ENCODE measurements around the gene CNOT2. TPM values are rescaled to one million over a fixed set of nuclear protein-coding genes. Genes with fewer than 3 reads are reported as not detected.

Gene CNOT2
- total RNA-seq, 2 donors from 2014 or later, result 96.2 to 96.5 TPM

DNA sequence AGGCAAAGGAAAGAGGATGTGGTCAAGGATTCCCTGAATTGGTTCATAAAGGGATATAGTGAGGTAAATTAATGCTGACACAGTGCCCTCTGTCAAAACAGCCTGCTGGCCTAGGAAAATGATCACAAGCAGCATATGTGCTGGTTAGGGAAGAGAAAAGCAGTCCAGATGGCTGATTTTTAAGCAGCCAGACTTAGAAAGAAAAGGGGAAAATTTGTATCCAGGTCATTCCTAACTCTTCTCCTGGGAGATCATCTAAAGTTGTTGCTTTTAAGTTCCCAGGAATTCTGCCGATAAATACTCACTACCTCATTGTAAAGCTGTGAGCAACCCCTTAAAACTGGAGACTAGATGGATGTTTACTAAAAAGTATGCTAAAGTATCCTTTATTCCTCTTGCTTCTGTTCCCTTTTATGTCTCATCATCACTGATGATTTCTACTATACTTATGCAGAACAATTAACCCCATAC, 46.4 kb upstream of the CNOT2 start:
- TF ChIP-seq, protein P1, sequence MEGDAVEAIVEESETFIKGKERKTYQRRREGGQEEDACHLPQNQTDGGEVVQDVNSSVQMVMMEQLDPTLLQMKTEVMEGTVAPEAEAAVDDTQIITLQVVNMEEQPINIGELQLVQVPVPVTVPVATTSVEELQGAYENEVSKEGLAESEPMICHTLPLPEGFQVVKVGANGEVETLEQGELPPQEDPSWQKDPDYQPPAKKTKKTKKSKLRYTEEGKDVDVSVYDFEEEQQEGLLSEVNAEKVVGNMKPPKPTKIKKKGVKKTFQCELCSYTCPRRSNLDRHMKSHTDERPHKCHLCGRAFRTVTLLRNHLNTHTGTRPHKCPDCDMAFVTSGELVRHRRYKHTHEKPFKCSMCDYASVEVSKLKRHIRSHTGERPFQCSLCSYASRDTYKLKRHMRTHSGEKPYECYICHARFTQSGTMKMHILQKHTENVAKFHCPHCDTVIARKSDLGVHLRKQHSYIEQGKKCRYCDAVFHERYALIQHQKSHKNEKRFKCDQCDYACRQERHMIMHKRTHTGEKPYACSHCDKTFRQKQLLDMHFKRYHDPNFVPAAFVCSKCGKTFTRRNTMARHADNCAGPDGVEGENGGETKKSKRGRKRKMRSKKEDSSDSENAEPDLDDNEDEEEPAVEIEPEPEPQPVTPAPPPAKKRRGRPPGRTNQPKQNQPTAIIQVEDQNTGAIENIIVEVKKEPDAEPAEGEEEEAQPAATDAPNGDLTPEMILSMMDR (conservative IDR thresholded peaks at IDR 0.05), result no peak
- H3K27me3 Mint-ChIP-seq (ENCODE audit: insufficient read depth), result no peaks in the 10 kb centered on the region
- Histone ChIP-seq H3K9me3 (ENCODE audit: control insufficient read depth, low read length) (no peaks in the 10 kb centered on the region), H3K27me3 (ENCODE audit: control insufficient read depth, insufficient read depth, low read length, poor library complexity, severe bottlenecking) (no peaks in the 10 kb centered on the region), H3K27ac (ENCODE audit: low read depth, low read length) (no peak overlapping the region), H3K4me3 (ENCODE audit: low read length) (no peak overlapping the region), H3K36me3 (ENCODE audit: control insufficient read depth, insufficient read depth, low read length) (no peaks in the 10 kb centered on the region), H3K9ac (ENCODE audit: extremely low read depth, low read length, poor library complexity, severe bottlenecking) (no peak overlapping the region), H3K4me1 (ENCODE audit: control insufficient read depth, insufficient read depth, low read length) (no peaks in the 10 kb centered on the region)
- no peaks in the 10 kb centered on the region for H3K9me3 Mint-ChIP-seq
- H3K4me3 Mint-ChIP-seq, result no peak overlapping the region
- 100% methylated on average over 1 of the region's 1 CpG; no CpG with 5 or more reads in 1 of the 2 experiments for WGBS, 2 experiments (ENCODE audit: insufficient coverage in 1 of 2, insufficient read length in 1 of 2)
- no peaks in the 10 kb centered on the region for H3K4me1 Mint-ChIP-seq
- no peak overlapping the region for H3K27ac Mint-ChIP-seq
- no peak for DNase-seq
- H3K36me3 Mint-ChIP-seq (ENCODE audit: low read depth), result no peaks in the 10 kb centered on the region

DNA sequence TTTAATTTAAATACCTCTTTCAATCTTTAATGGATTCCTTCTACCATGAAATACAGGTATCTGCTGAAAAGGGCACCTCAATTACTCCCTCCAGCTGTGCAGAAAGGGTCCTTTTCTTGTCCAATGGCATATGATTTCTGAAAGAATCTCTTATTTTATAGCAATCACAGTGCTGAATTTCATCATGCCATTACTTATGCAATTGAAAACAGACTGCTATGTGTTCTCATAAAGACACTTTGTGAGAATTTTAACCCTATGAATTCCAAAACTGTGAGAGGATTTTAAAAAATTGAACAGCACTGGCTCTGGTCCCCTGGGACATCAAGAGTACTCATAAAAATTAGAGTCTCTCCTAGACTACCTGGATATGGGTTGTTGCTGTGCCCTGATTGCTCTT, 45.9 kb upstream of the CNOT2 start:
- Histone ChIP-seq H3K9me3 (ENCODE audit: control insufficient read depth, low read length) (no peaks in the 10 kb centered on the region), H3K27ac (ENCODE audit: low read depth, low read length) (no peak overlapping the region), H3K4me3 (ENCODE audit: low read length) (no peak overlapping the region), H3K36me3 (ENCODE audit: control insufficient read depth, insufficient read depth, low read length) (no peaks in the 10 kb centered on the region), H3K4me1 (ENCODE audit: control insufficient read depth, insufficient read depth, low read length) (no peaks in the 10 kb centered on the region), H3K27me3 (ENCODE audit: control insufficient read depth, insufficient read depth, low read length, poor library complexity, severe bottlenecking) (no peaks in the 10 kb centered on the region), H3K9ac (ENCODE audit: extremely low read depth, low read length, poor library complexity, severe bottlenecking) (no peak overlapping the region)
- H3K27ac Mint-ChIP-seq, result no peak overlapping the region
- TF ChIP-seq, protein P1 (conservative IDR thresholded peaks at IDR 0.05), result no peak
- no peak overlapping the region for H3K4me3 Mint-ChIP-seq
- H3K9me3 Mint-ChIP-seq, result no peaks in the 10 kb centered on the region
- DNase-seq, result no peak
- no peaks in the 10 kb centered on the region for H3K4me1 Mint-ChIP-seq
- H3K27me3 Mint-ChIP-seq (ENCODE audit: insufficient read depth), result no peaks in the 10 kb centered on the region
- no peaks in the 10 kb centered on the region for H3K36me3 Mint-ChIP-seq (ENCODE audit: low read depth)

DNA sequence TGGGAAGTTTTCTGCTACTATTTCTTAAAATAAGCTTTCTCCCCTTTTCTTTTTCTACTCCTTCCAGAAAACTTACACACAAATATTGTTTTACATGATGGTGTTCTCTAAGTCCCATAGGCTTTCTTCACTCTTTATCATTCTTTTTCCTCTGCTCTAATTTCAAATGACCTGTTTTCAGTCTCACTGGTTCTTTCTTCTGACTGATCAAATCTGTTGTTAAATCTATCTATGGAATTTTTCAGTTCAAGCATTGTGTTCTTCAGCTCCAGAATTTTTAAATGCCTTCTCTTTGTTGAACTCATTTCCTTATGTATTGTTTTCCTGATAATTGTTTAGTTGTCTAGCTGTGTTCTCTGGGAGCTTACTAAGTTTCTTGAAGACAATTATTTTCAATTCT, 29.5 kb upstream of the CNOT2 start:
- no peaks in the 10 kb centered on the region for H3K4me1 Mint-ChIP-seq
- Histone ChIP-seq H3K27me3 (ENCODE audit: control insufficient read depth, insufficient read depth, low read length, poor library complexity, severe bottlenecking) (no peaks in the 10 kb centered on the region), H3K9me3 (ENCODE audit: control insufficient read depth, low read length) (peaks cover 36% of the 10 kb centered on the region), H3K4me3 (ENCODE audit: low read length) (no peak overlapping the region), H3K27ac (ENCODE audit: low read depth, low read length) (no peak overlapping the region), H3K9ac (ENCODE audit: extremely low read depth, low read length, poor library complexity, severe bottlenecking) (no peak overlapping the region), H3K4me1 (ENCODE audit: control insufficient read depth, insufficient read depth, low read length) (no peaks in the 10 kb centered on the region), H3K36me3 (ENCODE audit: control insufficient read depth, insufficient read depth, low read length) (no peaks in the 10 kb centered on the region)
- peaks cover 31% of the 10 kb centered on the region for H3K36me3 Mint-ChIP-seq (ENCODE audit: low read depth)
- H3K4me3 Mint-ChIP-seq, result no peak overlapping the region
- H3K9me3 Mint-ChIP-seq, result peaks cover 63% of the 10 kb centered on the region
- no peak overlapping the region for H3K27ac Mint-ChIP-seq
- no peaks in the 10 kb centered on the region for H3K27me3 Mint-ChIP-seq (ENCODE audit: insufficient read depth)
- DNase-seq, result no peak
- TF ChIP-seq, protein P1 (conservative IDR thresholded peaks at IDR 0.05), result no peak

Data from endodermal cell (in vitro differentiated cells).